GM21786 (cell line): ENCODE data around the gene RAB6B.

Experiments used
- ATAC-seq: cut with Tn5 transposase; IDR thresholded peaks from one replicate; pipeline ENCODE4 v1.9.1; 2021; ENCODE audit not compliant: unreplicated experiment

Gene RAB6B

DNA sequence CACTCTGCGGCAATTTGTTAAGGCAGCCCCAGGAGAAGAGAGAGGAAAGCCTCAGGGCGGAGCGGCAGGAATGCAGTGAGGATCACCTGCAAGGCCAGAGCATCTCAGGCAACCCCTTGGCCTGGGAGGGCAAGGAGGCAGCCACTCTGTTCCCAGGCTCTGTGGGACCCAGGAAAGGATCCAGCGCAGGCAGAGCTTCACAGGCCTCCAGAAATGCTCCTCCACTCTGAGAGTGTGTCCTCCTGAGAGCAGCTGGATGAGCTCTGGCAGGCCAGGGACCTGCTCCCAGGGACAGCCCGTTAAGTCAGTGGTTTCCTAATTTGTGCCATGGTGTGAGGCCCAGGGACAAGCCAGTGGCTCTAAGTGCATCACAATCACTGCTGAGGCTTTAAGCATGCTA is 35.2 kb downstream of the RAB6B start:
- ATAC-seq, result no peak

DNA sequence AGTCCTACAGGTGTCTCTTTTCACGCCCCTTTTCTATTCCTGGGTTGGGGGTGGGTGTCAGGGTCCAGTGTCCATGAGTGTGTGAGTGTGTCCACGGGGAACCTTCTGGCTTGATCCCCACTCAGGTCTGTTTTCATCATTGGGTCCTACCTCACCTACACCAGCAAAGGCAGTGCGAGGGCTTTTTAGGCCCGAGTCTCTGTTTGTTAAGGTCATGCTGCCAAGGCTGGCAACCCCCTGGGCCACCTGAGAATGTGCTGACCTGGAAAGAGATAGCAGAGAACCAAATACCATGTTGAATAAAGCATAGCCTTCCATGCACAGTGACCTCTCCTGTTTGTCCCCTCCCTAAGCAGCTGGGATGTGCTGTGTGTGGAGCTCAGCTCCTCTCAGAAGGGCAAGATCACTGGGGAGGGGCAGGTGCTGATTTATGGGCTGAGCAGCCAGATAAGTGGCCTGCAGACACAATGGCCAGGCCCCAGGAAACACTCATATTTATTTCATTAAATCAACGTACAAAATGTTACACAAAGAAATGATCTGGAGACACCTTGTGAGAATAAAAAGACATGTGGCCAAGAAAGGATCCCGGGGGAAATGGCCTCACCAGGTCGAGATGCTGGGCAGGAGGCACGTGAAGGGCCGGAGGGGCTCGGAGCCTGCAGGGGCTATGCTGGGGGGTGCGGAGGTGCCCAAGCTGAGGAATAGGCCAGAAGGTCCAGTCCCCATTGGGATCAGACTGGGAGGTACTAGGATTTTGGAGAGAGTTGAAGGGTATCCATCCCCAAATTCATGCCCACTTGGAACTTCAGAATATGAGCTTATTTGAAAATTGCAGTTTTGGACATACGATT is 36.1 kb downstream of the RAB6B start:
- no peak for ATAC-seq

- no peak for ATAC-seq
These were observed 37.9 kb downstream of the RAB6B start for GRCh38 chr3:133857767-133858166.

GRCh38 chr3:133856316-133856715 is 39.4 kb downstream of the RAB6B start:
- ATAC-seq, result no peak

GRCh38 chr3:133855772-133856171 is 39.9 kb downstream of the RAB6B start:
- ATAC-seq, result no peak

- no peak for ATAC-seq
These were observed 40.7 kb downstream of the RAB6B start for GRCh38 chr3:133855002-133855370.

- ATAC-seq, result no peak
These were observed 41.2 kb downstream of the RAB6B start for GRCh38 chr3:133854264-133855001.

DNA sequence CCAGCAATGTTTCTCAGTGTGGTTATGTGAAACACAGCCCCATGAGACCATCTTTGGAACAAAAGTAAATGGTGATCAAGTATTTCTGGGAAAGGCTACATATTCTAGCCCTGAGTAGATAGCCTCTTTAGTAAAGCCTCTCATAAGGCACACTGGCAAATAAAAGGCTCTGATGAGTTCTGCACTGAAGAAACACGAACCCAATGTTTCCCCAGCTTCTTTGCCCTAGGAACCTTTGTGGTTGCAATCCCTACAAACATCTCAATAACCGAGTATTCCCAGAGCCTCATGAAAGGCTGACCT is 41.8 kb downstream of the RAB6B start:
- ATAC-seq, result no peak

DNA sequence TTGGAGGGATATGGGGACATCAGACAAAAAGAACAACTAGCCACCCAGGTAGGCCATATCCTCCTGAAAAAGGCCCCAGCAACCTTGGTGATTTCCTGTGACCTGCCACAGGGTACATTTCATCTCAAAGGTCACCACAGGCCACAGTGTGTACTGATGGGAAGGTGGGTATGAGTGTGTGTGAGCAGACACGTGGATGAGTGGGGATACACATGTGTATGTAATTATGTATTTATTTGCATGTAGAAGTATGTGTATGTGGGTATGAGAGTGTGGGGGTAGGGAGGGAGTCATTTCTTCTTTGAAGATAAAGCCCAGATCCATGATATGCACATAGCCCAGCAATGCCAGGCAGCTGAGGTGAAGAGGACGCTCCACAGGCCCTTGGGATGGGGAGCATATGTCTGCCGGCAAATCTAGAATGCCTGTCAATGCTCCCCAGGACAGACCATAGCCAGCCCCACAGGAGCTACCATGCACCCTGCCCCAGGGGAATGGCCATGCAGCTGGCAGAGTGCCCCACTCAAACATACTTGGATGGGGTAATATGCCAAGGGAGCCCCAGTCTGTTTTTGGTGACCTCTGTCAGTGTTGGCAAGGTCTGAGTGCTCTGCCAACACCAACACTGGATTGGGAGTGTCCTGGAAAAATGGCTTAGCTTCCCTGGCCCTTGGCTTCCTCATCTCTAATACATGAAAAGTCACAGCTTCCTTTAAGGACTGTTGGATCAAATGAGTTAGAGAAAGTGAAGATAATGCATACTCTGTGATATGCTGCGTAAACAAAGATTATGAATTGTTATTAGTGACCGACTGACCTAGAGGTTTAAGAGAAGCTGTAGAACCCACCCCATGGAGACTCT is 42.4 kb downstream of the RAB6B start:
- ATAC-seq, result no peak

GRCh38 chr3:133851931-133852330 is 43.8 kb downstream of the RAB6B start:
- peak; percentile 7 for ATAC-seq

DNA sequence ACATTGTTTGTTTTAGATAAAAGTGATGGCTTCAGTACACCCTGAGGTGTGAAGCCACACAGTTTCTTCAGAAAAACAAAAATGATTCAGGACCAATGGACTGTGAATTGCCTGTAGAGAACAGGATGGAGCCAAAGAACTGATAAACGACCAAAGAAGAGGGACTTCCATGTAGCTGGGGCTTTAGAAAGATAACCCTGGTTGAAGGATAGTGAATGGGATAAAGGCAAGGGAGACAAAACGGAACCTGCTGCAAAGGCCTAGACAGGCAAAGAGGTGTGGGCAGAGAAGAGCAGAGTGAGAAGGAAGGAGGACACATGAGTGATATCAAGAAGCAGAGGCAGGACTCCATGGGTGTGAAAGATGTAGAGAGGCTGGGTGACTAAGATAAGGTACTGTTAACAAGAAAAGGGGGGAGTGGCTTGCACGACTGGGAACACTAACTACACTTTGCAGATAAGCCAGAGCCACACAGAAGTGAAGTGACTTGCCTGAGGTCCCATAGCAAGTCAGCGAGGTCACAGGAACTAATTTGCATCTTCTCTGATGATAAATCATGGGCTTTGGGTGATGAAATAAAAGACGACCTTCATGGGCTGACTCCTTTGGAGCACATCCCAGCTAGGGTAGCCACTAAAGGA is 44.3 kb downstream of the RAB6B start:
- ATAC-seq, result peak; percentile 46

GRCh38 chr3:133850034-133850433 is 45.6 kb downstream of the RAB6B start:
- no peak for ATAC-seq

DNA sequence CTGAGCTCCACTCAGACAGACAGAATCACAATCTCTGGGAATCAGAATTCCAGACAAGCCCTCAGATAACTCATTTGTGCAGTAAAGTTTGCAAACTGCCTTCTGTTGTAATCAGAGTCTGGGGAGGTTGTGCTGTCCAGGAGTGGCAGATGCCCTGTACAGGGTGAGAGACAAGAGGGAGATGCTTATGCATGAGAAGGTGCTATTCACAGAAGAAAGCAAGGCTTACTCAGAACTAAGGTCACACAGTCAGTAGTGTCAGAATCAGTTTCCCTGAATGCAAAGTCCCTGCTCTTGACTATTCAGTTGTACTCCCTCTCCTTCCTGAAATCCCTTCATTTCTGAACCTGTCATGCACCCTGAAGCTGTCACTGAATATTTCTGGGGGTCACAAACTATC is 46.3 kb downstream of the RAB6B start:
- no peak for ATAC-seq

- no peak for ATAC-seq
These were observed 50.6 kb downstream of the RAB6B start for GRCh38 chr3:133845127-133845526.

DNA sequence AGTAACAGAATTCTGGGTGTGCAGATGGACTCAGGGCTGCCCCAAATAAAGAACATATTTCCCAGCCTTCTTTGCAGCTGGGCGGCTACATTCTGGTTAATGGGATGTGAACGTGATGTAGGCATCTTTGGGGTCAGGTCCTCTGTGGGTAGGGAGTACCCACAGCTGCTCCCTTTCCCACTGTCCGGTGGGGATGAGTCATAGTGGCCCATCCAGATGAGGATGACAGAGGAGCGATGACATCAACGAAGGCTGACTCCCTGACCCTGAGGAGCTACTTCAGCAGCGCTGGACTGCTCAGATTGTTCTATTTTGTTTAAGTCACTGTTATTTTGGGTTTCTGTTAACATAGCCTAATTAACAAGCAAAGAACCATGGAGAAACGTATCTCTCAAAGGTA is 52.0 kb downstream of the RAB6B start:
- no peak for ATAC-seq

GRCh38 chr3:133842158-133842557 is 53.5 kb downstream of the RAB6B start:
- ATAC-seq, result no peak

DNA sequence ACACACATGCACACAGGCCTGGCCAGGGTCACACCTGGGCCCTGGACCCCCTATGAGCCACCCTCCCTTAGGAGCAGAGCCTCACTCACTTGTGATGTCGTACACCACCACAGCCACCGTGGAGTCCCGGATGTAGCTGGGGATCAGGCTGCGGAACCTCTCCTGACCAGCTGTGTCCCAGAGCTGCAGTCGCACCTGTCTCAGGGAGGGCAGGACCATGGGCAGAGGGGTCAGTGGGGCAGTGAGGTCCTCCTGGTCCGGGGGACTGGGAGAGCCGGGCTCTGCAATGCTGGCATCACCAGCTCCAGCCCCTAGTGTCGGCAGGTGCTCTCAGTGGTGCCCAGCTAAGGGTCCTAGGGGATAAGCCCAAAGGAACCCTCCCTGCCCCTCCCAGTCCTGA is 54.5 kb downstream of the RAB6B start:
- no peak for ATAC-seq

DNA sequence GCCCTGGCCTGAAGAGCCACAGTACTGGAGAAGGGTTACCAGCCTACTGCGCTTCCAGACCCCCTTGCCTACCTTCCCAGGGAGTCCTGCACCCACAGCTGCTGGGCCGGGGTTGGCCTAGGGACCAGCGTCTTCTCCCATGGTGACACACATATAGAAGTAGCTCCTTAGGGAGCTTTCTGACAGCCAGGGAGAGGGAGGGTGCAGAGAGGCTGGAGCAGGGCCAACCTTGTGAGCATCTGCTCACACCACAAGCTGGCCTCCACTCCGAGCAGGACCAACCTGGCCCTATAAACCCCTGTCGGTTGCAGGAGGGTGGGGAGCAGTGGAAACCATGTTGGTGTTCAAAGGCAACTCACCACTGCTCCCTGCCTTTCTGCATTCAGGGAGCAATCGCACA is 54.9 kb downstream of the RAB6B start:
- no peak for ATAC-seq

- no peak for ATAC-seq
These were observed 55.5 kb downstream of the RAB6B start for GRCh38 chr3:133840055-133840737.

GRCh38 chr3:133838916-133839800 is 56.5 kb downstream of the RAB6B start:
- no peak for ATAC-seq
